H1 (cell line): Measurements from ENCODE around the gene DPEP2. TPM values are rescaled to one million over a fixed set of nuclear protein-coding genes. Genes with fewer than 3 reads are reported as not detected.

Experiments used
- EZH2 ChIP-seq: fragments of 200-600 bp; sonication (generic); IDR thresholded peaks from 2 replicates; pipeline ENCODE4 v1.7.1; 2012; ENCODE audit warnings: low read depth, mild to moderate bottlenecking, moderate library complexity, low read length, inconsistent platforms; ENCODE audit not compliant: severe bottlenecking
- HDAC2 ChIP-seq, 2 experiments: fragments of 300-600 bp in 1 of 2; sonication (generic) in 1 of 2; IDR thresholded peaks; 2 replicates each; pipeline ENCODE4 v1.6.1; 2011 to 2012; ENCODE audit warnings: low read depth in 2 of 2, low read length in 2 of 2, mild to moderate bottlenecking in 2 of 2, moderate library complexity in 2 of 2, borderline replicate concordance in 1 of 2, inconsistent platforms in 1 of 2
- POLR2AphosphoS5 ChIP-seq: IDR thresholded peaks from 2 replicates; pipeline ENCODE4 v1.6.1; 2011; ENCODE audit warnings: low read depth, low read length
- RNF2 ChIP-seq: fragments of 200-900, 300-1000 bp; sonication (generic); IDR thresholded peaks from 2 replicates; pipeline ENCODE4 v1.7.1; 2016; ENCODE audit warnings: borderline replicate concordance, low read depth, mild to moderate bottlenecking, antibody characterized with exemption, low read length; ENCODE audit not compliant: poor library complexity, severe bottlenecking; ENCODE audit errors: missing control alignments
- polyA plus RNA-seq, 7 experiments: library from polyadenylated mRNA; depleted of rRNA in 3 of 7; stranded (reverse) in 5 of 7; unstranded in 2 of 7; fragments of >200 nt in 5 of 7; fragments of 200-250 nt in 2 of 7; gene quantifications; 1 replicate in 5 of 7; 2 replicates in 1 of 7; 4 replicates in 1 of 7; pipeline versions ENCODE4 v1.2.1 to v1.2.3, GENCODE V29; 2011 to 2013; ENCODE audit warnings: missing spikeins in 2 of 7, mixed read lengths in 2 of 7
- total RNA-seq: library from RNA; stranded (reverse); fragmentation: NEBNext Ultra II Directional; extraction: Animal tissue kit (Norgen Biotek cat#: 25700); gene quantifications from 2 replicates; pipeline ENCODE4 v1.2.1, GENCODE V29; 2021
- TF ChIP-seq, protein P1 (sequence below), 3 experiments: IDR thresholded peaks; 1 replicate in 2 of 3; 2 replicates in 1 of 3; pipeline versions ENCODE4 v1.5.1 to v1.6.1; 2011; ENCODE audit warnings: low read length in 3 of 3, mild to moderate bottlenecking in 3 of 3, inconsistent platforms in 2 of 3, low read depth in 1 of 3, moderate library complexity in 1 of 3; ENCODE audit not compliant: insufficient read depth in 1 of 3; ENCODE audit errors: control extremely low read depth in 1 of 3

Gene DPEP2
- total and polyA plus RNA-seq, 2 of the 8 experiments (the other 6 are each of a cell fraction or from before 2014, with no cell fraction given), result not detected

DNA sequence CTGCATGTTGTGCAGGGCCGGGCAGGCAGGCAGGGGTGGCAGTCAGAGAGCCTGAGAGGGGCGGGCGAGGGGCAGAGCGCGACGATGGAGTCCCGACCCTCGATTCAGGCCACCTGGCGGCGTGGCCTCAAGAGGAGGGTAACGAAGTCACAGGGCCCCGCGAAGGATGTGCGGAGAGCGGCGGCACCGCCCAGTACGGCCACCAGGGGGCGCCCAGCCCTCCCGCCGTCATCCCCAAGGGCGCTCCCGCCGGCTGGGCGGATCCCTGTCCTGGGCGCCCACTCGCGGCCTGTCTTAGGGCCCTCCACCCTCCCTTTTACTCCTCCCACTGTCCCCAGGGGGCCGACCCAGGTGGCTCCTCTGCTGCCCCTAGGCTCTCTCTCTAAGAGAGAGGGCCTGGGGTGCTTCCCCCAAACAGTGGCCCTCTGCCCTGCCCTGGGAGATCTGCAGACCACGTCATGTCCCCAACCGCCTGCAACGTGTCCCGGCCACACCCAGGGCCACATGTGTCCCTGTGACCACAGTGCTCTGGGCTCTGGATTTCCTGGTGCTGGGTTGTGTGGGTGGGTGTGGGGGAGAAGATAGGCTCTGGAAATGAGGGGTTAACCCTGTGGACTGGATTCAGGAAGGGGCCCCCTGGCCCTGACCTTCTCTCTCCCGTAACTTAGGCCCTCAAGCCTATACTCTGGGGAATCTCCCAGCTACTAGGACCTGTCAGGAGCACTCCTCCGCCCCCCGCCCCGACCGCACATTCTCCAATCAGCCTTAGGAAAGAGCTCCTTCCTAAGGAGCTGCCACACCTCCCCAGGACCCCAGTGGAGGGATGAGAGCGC, 5.9 kb downstream of the DPEP2 start (continued):
- TF ChIP-seq EZH2 (no peak), HDAC2 (IDR thresholded peaks at IDR 0.05; ENCODE audit: borderline replicate concordance in 1 of 2, low read depth in 2 of 2, low read length in 2 of 2) (peak; percentile 63 to 92; a peak in 2 of 4 replicates), POLR2AphosphoS5 (no peak), RNF2 (no peak)
- TF ChIP-seq, protein P1, sequence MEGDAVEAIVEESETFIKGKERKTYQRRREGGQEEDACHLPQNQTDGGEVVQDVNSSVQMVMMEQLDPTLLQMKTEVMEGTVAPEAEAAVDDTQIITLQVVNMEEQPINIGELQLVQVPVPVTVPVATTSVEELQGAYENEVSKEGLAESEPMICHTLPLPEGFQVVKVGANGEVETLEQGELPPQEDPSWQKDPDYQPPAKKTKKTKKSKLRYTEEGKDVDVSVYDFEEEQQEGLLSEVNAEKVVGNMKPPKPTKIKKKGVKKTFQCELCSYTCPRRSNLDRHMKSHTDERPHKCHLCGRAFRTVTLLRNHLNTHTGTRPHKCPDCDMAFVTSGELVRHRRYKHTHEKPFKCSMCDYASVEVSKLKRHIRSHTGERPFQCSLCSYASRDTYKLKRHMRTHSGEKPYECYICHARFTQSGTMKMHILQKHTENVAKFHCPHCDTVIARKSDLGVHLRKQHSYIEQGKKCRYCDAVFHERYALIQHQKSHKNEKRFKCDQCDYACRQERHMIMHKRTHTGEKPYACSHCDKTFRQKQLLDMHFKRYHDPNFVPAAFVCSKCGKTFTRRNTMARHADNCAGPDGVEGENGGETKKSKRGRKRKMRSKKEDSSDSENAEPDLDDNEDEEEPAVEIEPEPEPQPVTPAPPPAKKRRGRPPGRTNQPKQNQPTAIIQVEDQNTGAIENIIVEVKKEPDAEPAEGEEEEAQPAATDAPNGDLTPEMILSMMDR (IDR thresholded peaks at IDR 0.05; ENCODE audit: control extremely low read depth in 1 of 3, insufficient read depth in 1 of 3, low read depth in 1 of 3, low read length in 3 of 3), result peak; percentile 90 to 97 (median 94)
